Sigmoid colon (tissue), 7 donors: ENCODE measurements around the gene LARGE1. TPM values are rescaled to one million over a fixed set of nuclear protein-coding genes. Genes with fewer than 3 reads are reported as not detected.

ENCODE experiments used
- DNase-seq: peaks from one replicate; pipeline ENCODE4 v3.0.0-alpha.2; 2019
- H3K27ac ChIP-seq, 4 donors: fragments of 200-600 bp; sonication (generic); one replicate each; pipeline ENCODE4 v1.5.1; 2016 to 2019; ENCODE audit warnings: mild to moderate bottlenecking in 1 of 4
- H3K27me3 ChIP-seq, 3 donors: fragments of 200-600 bp; sonication (generic); one replicate each; pipeline ENCODE4 v1.5.1; 2019; ENCODE audit warnings: mild to moderate bottlenecking in 1 of 3
- H3K36me3 ChIP-seq, 4 donors: fragments of 200-600 bp; sonication (generic); one replicate each; pipeline ENCODE4 v1.5.1; 2016 to 2019
- H3K4me1 ChIP-seq, 4 donors: fragments of 200-600 bp; sonication (generic); one replicate each; pipeline ENCODE4 v1.5.1; 2017 to 2019
- H3K4me3 ChIP-seq, 4 donors: fragments of 200-600 bp; sonication (generic); one replicate each; pipeline ENCODE4 v1.5.1; 2017 to 2019; ENCODE audit warnings: mild to moderate bottlenecking in 2 of 4, moderate library complexity in 1 of 4
- H3K9me3 ChIP-seq, 4 donors: fragments of 200-600 bp in 3 of 4; sonication (generic) in 3 of 4; one replicate each; pipeline versions ENCODE4 v1.5.1 to v1.6.1; 2013 to 2019
- CTCF ChIP-seq, 4 experiments: fragments of 450-650 bp in 3 of 4; fragments of 200-600 bp in 1 of 4; IDR thresholded peaks; one replicate each; pipeline ENCODE4 v1.5.1; 2016 to 2019; ENCODE audit warnings: antibody characterized with exemption in 4 of 4, mild to moderate bottlenecking in 3 of 4, moderate library complexity in 2 of 4
- EP300 ChIP-seq, 4 donors: sonication (generic); formaldehyde crosslinking; IDR thresholded peaks; one replicate each; pipeline ENCODE4 v1.6.1; 2017; ENCODE audit warnings: antibody characterized with exemption in 4 of 4
- POLR2A ChIP-seq, 2 donors: fragments of 450-650 bp; IDR thresholded peaks; one replicate each; pipeline ENCODE4 v1.6.1; 2016; ENCODE audit warnings: antibody characterized with exemption in 2 of 2, mild to moderate bottlenecking in 2 of 2, moderate library complexity in 2 of 2
- POLR2AphosphoS5 ChIP-seq, 4 donors: sonication (generic); formaldehyde crosslinking; IDR thresholded peaks; one replicate each; pipeline ENCODE4 v1.6.1; 2017; ENCODE audit warnings: antibody characterized with exemption in 4 of 4
- WGBS, 2 donors: extraction: QIAGEN DNeasy Blood & Tissue Kit; methylation state at CpG; one replicate each; pipeline ENCODE4 v1.1.7; 2013; 5-methylcytosine and 5-hydroxymethylcytosine counted together
- intact Hi-C: fragments of 100-400 bp; cut with DNase I; formaldehyde crosslinking; loops from one replicate; pipeline ENCODE4 v1.15.1; 2023
- polyA plus RNA-seq, 3 donors: library from polyadenylated mRNA; stranded (reverse); fragments of 200-250 nt; gene quantifications; one replicate each; pipeline ENCODE4 v1.2.3, GENCODE V29; 2013
- total RNA-seq, 4 donors: library from RNA; depleted of rRNA; stranded (reverse); fragments of >200 nt; gene quantifications; one replicate each; pipeline ENCODE4 v1.1.0, GENCODE V29; 2016
- donor health status: healthy with polysubstance abuse.
- donor health status: Bipolar disorder and iron deficiency.
- donor health status: healthy.

The LARGE1 gene
- total and polyA plus RNA-seq, 7 donors, result 5.8 to 74.4 (median 38.0) TPM

- 34 to 77% methylated on average over 5 of the region's 5 CpGs for WGBS, 2 donors
- peak; percentile 95 for DNase-seq
- Histone ChIP-seq H3K27ac (peak overlapping the region; percentile 74 to 85 (median 82)), H3K27me3 (no peaks in the 10 kb centered on the region), H3K4me1 (peaks cover 0 to 60% (median 47%) of the 10 kb centered on the region in 4 donors), H3K4me3 (no peak overlapping the region), H3K9me3 (no peaks in the 10 kb centered on the region), H3K36me3 (no peaks in the 10 kb centered on the region)
- TF ChIP-seq POLR2AphosphoS5 (IDR thresholded peaks at IDR 0.05), result peak; percentile 80 to 90 (median 87)
- peak in 2 of 4 donors; percentile 73 to 77 for TF ChIP-seq EP300 (IDR thresholded peaks at IDR 0.05)
- no peak for TF ChIP-seq POLR2A (IDR thresholded peaks at IDR 0.05)
- no peak for TF ChIP-seq CTCF (IDR thresholded peaks at IDR 0.05)
- intact Hi-C loops, result loop anchor here (5.0 kb wide), 1 partner anchor 96 kb away; no protein-coding TSS in a partner anchor
These were observed 108.6 kb downstream of the LARGE1 start for GRCh38 chr22:33811686-33812085.

DNA sequence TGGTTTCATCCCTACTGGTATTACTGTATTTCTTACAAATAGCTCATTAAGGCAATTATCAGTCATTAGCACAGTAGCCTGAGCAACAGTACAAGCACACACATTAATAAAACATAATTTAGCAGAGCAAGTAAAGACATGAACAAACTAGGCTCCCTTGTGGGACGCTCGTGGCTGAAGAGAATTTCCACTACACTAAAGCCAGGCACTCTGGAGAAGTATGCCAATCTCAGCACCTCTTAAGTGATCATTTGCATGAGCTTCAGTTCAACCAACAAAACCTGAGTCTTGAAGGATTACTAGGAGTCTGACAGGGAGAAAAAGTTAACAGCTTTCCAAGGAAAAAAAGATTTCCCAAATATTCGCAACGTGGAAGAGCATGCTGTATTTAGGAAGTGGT, 109.1 kb downstream of the LARGE1 start:
- H3K9me3 ChIP-seq, result no peaks in the 10 kb centered on the region
- no peaks in the 10 kb centered on the region for H3K36me3 ChIP-seq
- TF ChIP-seq POLR2AphosphoS5 (IDR thresholded peaks at IDR 0.05) (no peak), EP300 (IDR thresholded peaks at IDR 0.05) (no peak), CTCF (IDR thresholded peaks at IDR 0.05) (no peak), POLR2A (IDR thresholded peaks at IDR 0.05) (no peak)
- WGBS, 2 donors, result 63 to 79% methylated on average over 4 of the region's 4 CpGs
- no peaks in the 10 kb centered on the region for H3K27me3 ChIP-seq
- peak overlapping the region; percentile 74 to 85 (median 82) for H3K27ac ChIP-seq
- no peak overlapping the region for H3K4me3 ChIP-seq
- H3K4me1 ChIP-seq, result peaks cover 0 to 64% (median 52%) of the 10 kb centered on the region in 4 donors
- no peak for DNase-seq
- intact Hi-C loops, result loop anchor here (5.0 kb wide), 1 partner anchor 96 kb away; no protein-coding TSS in a partner anchor

DNA sequence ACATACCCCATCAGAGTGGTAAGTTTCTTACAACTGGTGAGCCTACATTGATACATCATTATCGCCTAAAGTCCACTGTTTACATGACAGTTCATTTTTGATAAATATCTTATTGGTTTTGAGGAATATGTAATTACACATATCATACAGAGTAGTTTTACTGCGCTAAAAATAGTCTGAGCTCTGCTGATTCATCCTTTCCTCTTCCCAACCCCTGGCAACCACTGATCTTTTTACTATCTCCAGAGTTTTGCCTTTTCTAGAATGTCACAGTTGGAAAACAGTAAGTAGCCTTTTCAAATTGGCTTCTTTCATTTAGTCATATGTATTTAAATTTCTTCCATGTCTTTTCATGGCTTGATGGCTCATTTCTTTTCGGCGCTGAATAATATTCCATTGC, 112.8 kb downstream of the LARGE1 start:
- 96% methylated on average over 4 of the region's 4 CpGs for WGBS, 2 donors

GRCh38 chr22:33806191-33806590, 114.1 kb downstream of the LARGE1 start:
- TF ChIP-seq POLR2A (IDR thresholded peaks at IDR 0.05) (no peak), CTCF (IDR thresholded peaks at IDR 0.05) (no peak), EP300 (IDR thresholded peaks at IDR 0.05) (peak in 2 of 4 donors; percentile 49 to 77), POLR2AphosphoS5 (IDR thresholded peaks at IDR 0.05) (peak; percentile 21 to 70 (median 60))
- H3K27ac ChIP-seq, result peak overlapping the region in 3 of 4 donors; percentile 73 to 87 (median 85)
- WGBS, 2 donors, result 31 to 35% methylated on average over 3 of the region's 3 CpGs

More for the DNA sequence above, 112.8 kb downstream of the LARGE1 start:
- H3K27me3 ChIP-seq, result no peaks in the 10 kb centered on the region
- peaks cover 0 to 97% (median 85%) of the 10 kb centered on the region in 4 donors for H3K4me1 ChIP-seq
- intact Hi-C loops, result loop anchor here (5.0 kb wide), 1 partner anchor 50 kb away; no protein-coding TSS in a partner anchor
- TF ChIP-seq POLR2AphosphoS5 (IDR thresholded peaks at IDR 0.05) (peak in 2 of 4 donors; percentile 16 to 45), CTCF (IDR thresholded peaks at IDR 0.05) (no peak), EP300 (IDR thresholded peaks at IDR 0.05) (no peak), POLR2A (IDR thresholded peaks at IDR 0.05) (no peak)
- H3K9me3 ChIP-seq, result no peaks in the 10 kb centered on the region
- no peak overlapping the region for H3K4me3 ChIP-seq
- H3K27ac ChIP-seq, result peak overlapping the region in 3 of 4 donors; percentile 73 to 87 (median 85)
- H3K36me3 ChIP-seq, result no peaks in the 10 kb centered on the region
- DNase-seq, result no peak

More at GRCh38 chr22:33806191-33806590, 114.1 kb downstream of the LARGE1 start:
- Histone ChIP-seq H3K36me3 (no peaks in the 10 kb centered on the region), H3K4me3 (no peak overlapping the region), H3K9me3 (no peaks in the 10 kb centered on the region), H3K4me1 (peaks cover 0 to 93% (median 82%) of the 10 kb centered on the region in 4 donors), H3K27me3 (no peaks in the 10 kb centered on the region)
- DNase-seq, result peak; percentile 81
- intact Hi-C loops, result loop anchor here (5.0 kb wide), 1 partner anchor 51 kb away; no protein-coding TSS in a partner anchor
